Astrocyte (in vitro differentiated cells and primary cell): ENCODE measurements around the gene ZBTB2. TPM values are rescaled to one million over a fixed set of nuclear protein-coding genes. Genes with fewer than 3 reads are reported as not detected.

ENCODE experiments used
- DNase-seq: peaks from one replicate; pipeline ENCODE4 v3.0.0-alpha.2; 2010; ENCODE audit warnings: low read depth
- FAIRE-seq: peaks from 2 replicates; lab custom pipeline; 2011; peaks lifted over from hg19 to GRCh38; lab: Jason Lieb, UNC
- H2AFZ ChIP-seq: 2 replicates; pipeline ENCODE4 v1.6.0; 2012; ENCODE audit warnings: low read depth, low read length, inconsistent platforms
- H3K27ac ChIP-seq: 2 replicates; pipeline ENCODE4 v1.5.1; 2011; ENCODE audit warnings: low read depth, low read length, inconsistent platforms
- H3K27me3 ChIP-seq: 2 replicates; pipeline ENCODE4 v1.6.0; 2011; ENCODE audit warnings: low read length, inconsistent platforms; ENCODE audit not compliant: insufficient read depth
- H3K36me3 ChIP-seq: 2 replicates; pipeline ENCODE4 v1.5.1; 2011; ENCODE audit warnings: low read length, inconsistent platforms; ENCODE audit not compliant: insufficient read depth
- H3K4me1 ChIP-seq: 2 replicates; pipeline ENCODE4 v1.5.1; 2011; ENCODE audit warnings: low read length, inconsistent platforms; ENCODE audit not compliant: insufficient read depth
- H3K4me2 ChIP-seq: 2 replicates; pipeline ENCODE4 v1.6.0; 2012; ENCODE audit warnings: low read length, inconsistent platforms
- H3K4me3 ChIP-seq: 2 replicates; pipeline ENCODE4 v1.5.1; 2011; ENCODE audit warnings: low read depth, mild to moderate bottlenecking, low read length, inconsistent platforms; ENCODE audit not compliant: insufficient read depth
- H3K79me2 ChIP-seq: 2 replicates; pipeline ENCODE4 v1.6.0; 2012; ENCODE audit warnings: mild to moderate bottlenecking, low read length, inconsistent platforms; ENCODE audit not compliant: insufficient read depth
- H3K9ac ChIP-seq: 2 replicates; pipeline ENCODE4 v1.6.0; 2012; ENCODE audit warnings: mild to moderate bottlenecking, low read length, inconsistent platforms
- H3K9me3 ChIP-seq: 2 replicates; pipeline ENCODE4 v1.5.1; 2012; ENCODE audit warnings: low read depth, mild to moderate bottlenecking, low read length, inconsistent platforms; ENCODE audit not compliant: insufficient read depth
- H4K20me1 ChIP-seq: 2 replicates; pipeline ENCODE4 v1.6.0; 2012; ENCODE audit warnings: low read length, inconsistent platforms; ENCODE audit not compliant: insufficient read depth
- H3K27ac Mint-ChIP-seq: one replicate; pipeline ENCODE4 v1.8.0; 2021; ENCODE audit warnings: mild to moderate bottlenecking, mixed read lengths; ENCODE audit not compliant: unreplicated experiment
- H3K27me3 Mint-ChIP-seq: one replicate; pipeline ENCODE4 v1.8.0; 2021; ENCODE audit warnings: low read depth, mixed read lengths; ENCODE audit not compliant: unreplicated experiment
- H3K36me3 Mint-ChIP-seq: one replicate; pipeline ENCODE4 v1.8.0; 2021; ENCODE audit warnings: low read depth, mixed read lengths; ENCODE audit not compliant: unreplicated experiment
- H3K4me1 Mint-ChIP-seq: one replicate; pipeline ENCODE4 v1.8.0; 2021; ENCODE audit warnings: low read depth, mixed read lengths; ENCODE audit not compliant: unreplicated experiment
- H3K4me3 Mint-ChIP-seq: one replicate; pipeline ENCODE4 v1.8.0; 2021; ENCODE audit warnings: mild to moderate bottlenecking, moderate library complexity, mixed read lengths; ENCODE audit not compliant: unreplicated experiment
- H3K9me3 Mint-ChIP-seq: one replicate; pipeline ENCODE4 v1.8.0; 2021; ENCODE audit warnings: mild to moderate bottlenecking, mixed read lengths; ENCODE audit not compliant: unreplicated experiment
- CTCF ChIP-seq: IDR thresholded peaks from 2 replicates; pipeline ENCODE4 v1.5.1; 2011; ENCODE audit warnings: low read depth, mild to moderate bottlenecking, inconsistent platforms, low read length, moderate library complexity; ENCODE audit not compliant: insufficient read depth
- EZH2 ChIP-seq: IDR thresholded peaks from 2 replicates; pipeline ENCODE4 v1.6.1; 2012; ENCODE audit warnings: mild to moderate bottlenecking, low read length, inconsistent platforms; ENCODE audit not compliant: insufficient read depth
- total RNA-seq: library from RNA; stranded (reverse); gene quantifications from 2 replicates; pipeline ENCODE4 v1.2.1, GENCODE V29; 2021

Gene ZBTB2
- total RNA-seq, 1 donor from 2014 or later = 20.8 TPM

GRCh38 chr6:151431337-151431736 is 40.0 kb upstream of the ZBTB2 start:
- H3K4me2 ChIP-seq = no peak overlapping the region
- H3K9ac ChIP-seq = no peak overlapping the region
- TF ChIP-seq EZH2 (no peak), CTCF (no peak)
- H3K4me1 Mint-ChIP-seq = peaks cover 8% of the 10 kb centered on the region
- H3K36me3 Mint-ChIP-seq = peaks cover 9% of the 10 kb centered on the region
- no peaks in the 10 kb centered on the region for H3K9me3 Mint-ChIP-seq
- H3K36me3 ChIP-seq = peaks cover 28% of the 10 kb centered on the region
- no peaks in the 10 kb centered on the region for H3K27me3 Mint-ChIP-seq
- no peaks in the 10 kb centered on the region for H3K9me3 ChIP-seq
- H3K4me3 Mint-ChIP-seq = no peak overlapping the region
- H3K27ac Mint-ChIP-seq = peak overlapping the region; percentile 60
- no peaks in the 10 kb centered on the region for H3K27me3 ChIP-seq
- DNase-seq (peak; percentile 42), FAIRE-seq (no peak)
- peaks cover 2% of the 10 kb centered on the region for H3K4me1 ChIP-seq
- H3K79me2 ChIP-seq = peaks cover 9% of the 10 kb centered on the region
- H3K4me3 ChIP-seq = no peak overlapping the region
- H4K20me1 ChIP-seq = peaks cover 4% of the 10 kb centered on the region
- no peak overlapping the region for H3K27ac ChIP-seq
- H2AFZ ChIP-seq = no peak overlapping the region

GRCh38 chr6:151430886-151431285 is 39.5 kb upstream of the ZBTB2 start:
- Histone ChIP-seq H3K4me3 (no peak overlapping the region), H3K27me3 (no peaks in the 10 kb centered on the region), H4K20me1 (peaks cover 3% of the 10 kb centered on the region), H3K9ac (no peak overlapping the region), H3K27ac (no peak overlapping the region), H3K4me1 (no peaks in the 10 kb centered on the region), H2AFZ (no peak overlapping the region), H3K4me2 (no peak overlapping the region), H3K9me3 (no peaks in the 10 kb centered on the region), H3K79me2 (peaks cover 5% of the 10 kb centered on the region), H3K36me3 (peaks cover 32% of the 10 kb centered on the region)
- Mint-ChIP-seq H3K27me3 (no peaks in the 10 kb centered on the region), H3K4me3 (no peak overlapping the region), H3K36me3 (peaks cover 9% of the 10 kb centered on the region), H3K9me3 (no peaks in the 10 kb centered on the region), H3K4me1 (peaks cover 6% of the 10 kb centered on the region), H3K27ac (peak overlapping the region; percentile 60)
- TF ChIP-seq EZH2 = no peak
- peak; percentile 3 for TF ChIP-seq CTCF
- no peak for FAIRE-seq
- DNase-seq = no peak

GRCh38 chr6:151428093-151428735 is 36.9 kb upstream of the ZBTB2 start:
- H3K27me3 Mint-ChIP-seq = no peaks in the 10 kb centered on the region
- Histone ChIP-seq H3K4me3 (no peak overlapping the region), H3K27ac (no peak overlapping the region), H3K9me3 (no peaks in the 10 kb centered on the region), H3K9ac (no peak overlapping the region), H3K4me2 (no peak overlapping the region), H2AFZ (no peak overlapping the region), H4K20me1 (peaks cover 3% of the 10 kb centered on the region), H3K27me3 (no peaks in the 10 kb centered on the region), H3K36me3 (peaks cover 32% of the 10 kb centered on the region), H3K79me2 (no peaks in the 10 kb centered on the region), H3K4me1 (no peaks in the 10 kb centered on the region)
- no peak overlapping the region for H3K27ac Mint-ChIP-seq
- H3K36me3 Mint-ChIP-seq = peaks cover 15% of the 10 kb centered on the region
- peaks cover 6% of the 10 kb centered on the region for H3K4me1 Mint-ChIP-seq
- H3K9me3 Mint-ChIP-seq = no peaks in the 10 kb centered on the region
- TF ChIP-seq EZH2 (no peak), CTCF (no peak)
- DNase-seq (no peak), FAIRE-seq (no peak)
- H3K4me3 Mint-ChIP-seq = no peak overlapping the region
